GM12865 (cell line): ENCODE data around the gene BLMH.

Experiments used
- DNase-seq: peaks from one replicate; pipeline ENCODE4 v3.0.0; 2010; ENCODE audit warnings: low read depth
- H3K4me3 ChIP-seq: 2 replicates; pipeline ENCODE4 v1.5.1; 2011; ENCODE audit warnings: mild to moderate bottlenecking, low read depth, low read length, control low read depth
- CTCF ChIP-seq: IDR thresholded peaks from 2 replicates; pipeline ENCODE4 v1.5.1; 2011; ENCODE audit warnings: low read length, control low read depth, low read depth, inconsistent platforms; ENCODE audit not compliant: insufficient read depth; ENCODE audit errors: missing control alignments

Gene BLMH

GRCh38 chr17:30237296-30238002 is 54.3 kb downstream of the BLMH start:
- no peak for TF ChIP-seq CTCF
- no peak for DNase-seq
- no peak overlapping the region for H3K4me3 ChIP-seq

- peak; percentile 51 for DNase-seq
Observed at GRCh38 chr17:30236766-30237165, 55.0 kb downstream of the BLMH start.

GRCh38 chr17:30236297-30236624 is 55.5 kb downstream of the BLMH start:
- peak overlapping the region; percentile 40 for H3K4me3 ChIP-seq
- TF ChIP-seq CTCF: no peak
- no peak for DNase-seq

More at GRCh38 chr17:30236766-30237165, 55.0 kb downstream of the BLMH start:
- peak overlapping the region; percentile 26 for H3K4me3 ChIP-seq
- TF ChIP-seq CTCF: peak; percentile 48

- TF ChIP-seq CTCF: no peak
- no peak for DNase-seq
- H3K4me3 ChIP-seq: peak within 1 kb of the TSS; percentile 40
Observed at GRCh38 chr17:30235386-30236296, 56.1 kb downstream of the BLMH start, which contains the start of gene SLC6A4. Gene SLC6A4 (minus strand): TSS chr17:30235697. CDS start chr17:30221958, 13,739 bp downstream.

- peak; percentile 87 for DNase-seq
- peak overlapping the region; percentile 40 for H3K4me3 ChIP-seq
- TF ChIP-seq CTCF: no peak
Observed at GRCh38 chr17:30234964-30235363, 56.8 kb downstream of the BLMH start.

GRCh38 chr17:30234296-30234695 is 57.4 kb downstream of the BLMH start:
- no peak for DNase-seq
- no peak overlapping the region for H3K4me3 ChIP-seq
- TF ChIP-seq CTCF: no peak
